Mononuclear cell (primary cell): ENCODE results near the gene SOCS4. TPM values are rescaled to one million over a fixed set of nuclear protein-coding genes. Genes with fewer than 3 reads are reported as not detected.
"Not testable (repeated sequence)": the region's sequence is repeated elsewhere in the genome, so short reads cannot be mapped to it uniquely, and the experiment has no call there.

Source experiments
- H3K27me3 ChIP-seq: 2 replicates; pipeline ENCODE4 v1.6.0; 2011; ENCODE audit warnings: low read length, control low read depth; ENCODE audit not compliant: insufficient read depth
- H3K4me1 ChIP-seq: 2 replicates; pipeline ENCODE4 v1.5.1; 2011; ENCODE audit warnings: mild to moderate bottlenecking, low read length, control low read depth; ENCODE audit not compliant: insufficient read depth
- H3K4me3 ChIP-seq: 2 replicates; pipeline ENCODE4 v1.5.1; 2011; ENCODE audit warnings: mild to moderate bottlenecking, low read length, moderate library complexity
- H3K9me3 ChIP-seq: 2 replicates; pipeline ENCODE4 v1.5.1; 2011; ENCODE audit warnings: low read depth, mild to moderate bottlenecking, control low read depth, low read length
- total RNA-seq: library from RNA; depleted of rRNA; stranded (reverse); fragments of >200 nt; gene quantifications from one replicate; pipeline ENCODE4 v1.2.3, GENCODE V29; 2012

The SOCS4 gene
- total RNA-seq, 1 donor, result 14.7 TPM

DNA sequence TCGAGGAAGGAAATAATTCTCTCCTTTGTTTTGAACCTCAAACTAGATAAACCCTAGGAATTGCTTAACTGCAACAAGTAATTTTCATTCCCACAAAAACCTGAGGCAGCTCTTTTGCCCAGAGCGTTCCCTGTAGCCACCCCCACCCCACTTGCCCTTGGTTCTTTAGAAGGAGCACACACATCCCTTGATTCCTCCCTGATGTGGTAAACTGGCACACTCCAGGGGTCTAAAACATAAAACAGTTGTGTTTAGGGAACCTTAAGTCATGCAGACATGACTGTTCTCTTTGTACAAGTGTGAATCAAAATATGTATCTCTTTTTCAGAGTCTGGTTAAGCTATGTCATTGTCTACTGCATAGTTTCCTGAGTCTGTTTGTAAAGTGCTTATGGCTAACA lies 38.4 kb downstream of the SOCS4 start:
- Histone ChIP-seq H3K9me3 (no peaks in the 10 kb centered on the region), H3K27me3 (no peaks in the 10 kb centered on the region), H3K4me3 (no peak overlapping the region), H3K4me1 (no peaks in the 10 kb centered on the region)

- Histone ChIP-seq H3K9me3 (no peaks in the 10 kb centered on the region), H3K4me3 (no peak overlapping the region), H3K4me1 (no peaks in the 10 kb centered on the region), H3K27me3 (no peaks in the 10 kb centered on the region)
Measured at GRCh38 chr14:55066223-55066622, 39.2 kb downstream of the SOCS4 start.

DNA sequence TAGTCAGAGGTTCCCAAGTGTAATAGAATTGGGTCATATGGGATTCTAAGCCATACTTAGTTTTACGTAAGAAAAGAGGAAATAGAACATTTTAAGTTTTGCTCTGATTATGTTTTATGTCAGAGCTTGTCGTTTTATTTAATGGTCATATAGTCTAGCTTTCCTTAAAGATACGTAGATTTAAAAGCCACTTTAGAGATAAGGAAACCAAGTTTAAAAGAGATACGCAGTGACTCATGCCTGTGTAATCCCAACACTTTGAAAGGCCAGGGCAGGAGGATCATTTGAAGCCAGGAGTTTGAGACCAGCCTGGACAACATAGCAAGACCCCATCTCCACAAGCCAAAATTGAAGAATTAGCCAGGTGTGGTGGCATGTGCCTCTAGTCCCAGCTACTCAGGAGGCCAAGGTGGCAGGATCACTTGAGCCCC lies 44.0 kb downstream of the SOCS4 start:
- H3K4me1 ChIP-seq, result peaks cover 13% of the 10 kb centered on the region
- H3K9me3 ChIP-seq, result no peaks in the 10 kb centered on the region
- no peak overlapping the region for H3K4me3 ChIP-seq
- no peaks in the 10 kb centered on the region for H3K27me3 ChIP-seq

DNA sequence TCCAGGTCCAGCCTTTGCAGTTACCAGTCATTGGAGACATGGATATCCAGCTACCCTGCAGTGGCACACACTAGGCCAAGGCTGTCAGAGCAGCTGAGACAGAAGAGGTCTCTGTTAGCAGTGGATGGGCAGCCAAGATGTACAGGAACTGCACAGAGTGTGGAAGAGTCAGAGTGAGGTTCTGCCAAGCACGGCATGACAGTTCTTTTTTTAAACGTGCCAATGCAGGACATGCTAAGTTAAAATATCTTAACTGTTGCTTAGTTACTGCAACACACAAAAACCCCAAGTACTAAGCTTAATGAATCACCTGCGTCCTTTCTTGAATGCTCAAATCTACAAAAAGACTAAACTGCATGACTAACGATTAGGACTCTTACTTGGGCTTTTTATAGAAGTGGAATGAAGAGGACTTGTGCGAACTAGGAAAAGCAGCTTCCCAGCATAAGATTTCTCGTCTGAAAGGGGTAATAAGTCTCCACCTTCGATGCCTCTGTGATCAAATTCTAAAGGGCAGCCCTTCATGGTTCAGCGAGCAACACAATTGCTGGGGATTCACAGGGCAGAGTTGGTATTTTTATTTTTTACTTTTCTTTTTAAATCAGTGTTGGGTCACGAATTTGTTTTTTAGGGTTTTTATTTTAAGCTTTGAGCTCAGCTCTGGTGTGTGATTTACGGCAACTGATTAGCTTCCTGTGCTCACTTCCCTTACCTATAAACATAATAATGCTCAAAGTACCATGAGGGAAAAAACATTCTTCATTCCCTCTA lies 45.0 kb downstream of the SOCS4 start:
- Histone ChIP-seq H3K4me3 (no peak overlapping the region), H3K9me3 (no peaks in the 10 kb centered on the region), H3K4me1 (peaks cover 13% of the 10 kb centered on the region), H3K27me3 (no peaks in the 10 kb centered on the region)

DNA sequence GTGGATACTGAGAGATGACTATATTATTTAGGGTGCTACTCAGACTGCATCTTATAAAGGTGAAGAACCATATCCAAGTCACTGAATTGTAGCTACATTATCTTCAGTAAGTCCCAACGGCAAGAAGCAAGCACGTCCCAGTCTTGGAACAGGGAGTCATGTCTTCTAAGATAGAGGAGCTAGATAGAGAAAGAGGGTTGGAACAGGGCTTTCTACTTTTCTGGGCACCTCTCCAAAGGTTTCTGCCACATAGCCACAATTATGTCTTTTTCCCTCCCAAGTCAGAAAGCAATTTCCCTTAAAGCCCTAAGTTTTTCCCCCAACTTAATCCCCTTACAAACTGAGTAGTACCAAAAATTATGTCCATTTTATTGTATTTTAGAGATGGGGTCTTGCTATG lies 46.8 kb downstream of the SOCS4 start:
- Histone ChIP-seq H3K9me3 (no peaks in the 10 kb centered on the region), H3K4me3 (no peak overlapping the region), H3K4me1 (peaks cover 13% of the 10 kb centered on the region), H3K27me3 (no peaks in the 10 kb centered on the region)

- no peaks in the 10 kb centered on the region for H3K27me3 ChIP-seq
- peaks cover 19% of the 10 kb centered on the region for H3K4me1 ChIP-seq
- no peaks in the 10 kb centered on the region for H3K9me3 ChIP-seq
- H3K4me3 ChIP-seq, result no peak overlapping the region
Measured at GRCh38 chr14:55074662-55075061, 47.6 kb downstream of the SOCS4 start.

GRCh38 chr14:55075628-55076175 lies 48.7 kb downstream of the SOCS4 start:
- no peaks in the 10 kb centered on the region for H3K9me3 ChIP-seq
- no peaks in the 10 kb centered on the region for H3K27me3 ChIP-seq
- H3K4me1 ChIP-seq, result peaks cover 28% of the 10 kb centered on the region
- no peak overlapping the region for H3K4me3 ChIP-seq

- H3K4me3 ChIP-seq, result no peak overlapping the region
- H3K4me1 ChIP-seq, result peaks cover 20% of the 10 kb centered on the region
- no peaks in the 10 kb centered on the region for H3K9me3 ChIP-seq
- no peaks in the 10 kb centered on the region for H3K27me3 ChIP-seq
Measured at GRCh38 chr14:55077170-55078151, 50.4 kb downstream of the SOCS4 start.

- not testable (repeated sequence) for H3K27me3 ChIP-seq, H3K4me3 ChIP-seq, H3K9me3 ChIP-seq
- H3K4me1 ChIP-seq, result peaks cover 21% of the 10 kb centered on the region
Measured at GRCh38 chr14:55079961-55080360, 52.9 kb downstream of the SOCS4 start.

DNA sequence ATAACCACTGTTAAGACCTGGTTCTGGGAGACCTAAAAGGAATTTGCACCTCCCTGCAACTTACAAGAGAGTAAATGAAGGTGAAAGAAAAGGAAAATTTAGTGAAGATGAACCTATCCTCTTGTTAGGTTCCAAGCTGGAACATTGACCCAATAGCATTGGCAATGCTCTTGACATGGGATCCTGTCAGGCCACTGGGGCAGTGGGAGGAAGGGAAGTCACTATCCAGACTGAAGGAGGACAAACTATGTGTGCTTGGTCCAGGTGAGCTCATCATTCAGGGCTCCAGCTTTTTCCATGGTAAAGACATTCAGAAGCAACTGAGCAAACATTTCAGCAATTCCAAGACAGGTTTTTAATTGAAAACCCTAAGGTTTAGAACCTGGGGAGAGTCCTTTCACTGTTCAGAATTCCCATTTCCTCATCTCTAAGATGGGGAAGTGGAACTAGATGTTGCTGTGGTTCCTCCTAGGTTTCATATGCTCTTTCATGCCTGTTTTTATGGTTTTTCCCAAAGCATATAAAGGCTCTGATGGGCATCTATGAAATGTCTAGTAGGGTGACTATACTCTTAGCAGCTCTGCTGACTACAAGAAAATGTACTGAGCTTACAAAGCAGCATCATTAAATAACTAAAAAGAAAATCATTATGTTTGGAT lies 57.5 kb downstream of the SOCS4 start:
- no peaks in the 10 kb centered on the region for H3K27me3 ChIP-seq
- peaks cover 23% of the 10 kb centered on the region for H3K4me1 ChIP-seq
- no peak overlapping the region for H3K4me3 ChIP-seq
- H3K9me3 ChIP-seq, result no peaks in the 10 kb centered on the region

DNA sequence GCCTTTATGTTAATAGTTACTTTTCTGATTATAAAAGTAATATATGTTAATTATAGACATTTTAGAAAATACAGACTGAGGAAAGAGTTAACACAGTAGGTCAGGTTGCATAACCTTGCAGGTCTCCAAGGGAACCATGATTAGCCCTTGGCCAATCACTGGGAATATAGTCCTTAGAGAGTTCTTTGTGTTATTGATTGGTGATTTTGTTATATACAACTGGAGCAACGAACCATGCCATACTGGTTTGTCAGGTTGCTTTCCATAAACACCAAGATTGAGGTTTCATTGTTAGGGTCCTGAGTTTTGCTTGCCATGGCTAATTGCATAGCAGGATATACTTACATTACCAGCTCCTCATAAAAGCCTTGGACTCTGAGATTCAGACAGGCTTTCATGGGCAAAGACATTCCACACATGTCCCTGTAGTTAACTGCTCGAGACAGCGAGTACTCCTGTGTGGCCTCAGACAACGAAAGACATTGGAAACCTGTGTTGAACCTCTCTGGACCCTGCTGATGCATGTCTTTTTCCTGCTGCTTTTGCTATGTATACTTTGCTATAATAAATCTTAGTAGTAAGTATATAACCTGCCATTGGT lies 58.1 kb downstream of the SOCS4 start:
- Histone ChIP-seq H3K4me1 (peaks cover 22% of the 10 kb centered on the region), H3K27me3 (no peaks in the 10 kb centered on the region), H3K9me3 (no peaks in the 10 kb centered on the region), H3K4me3 (no peak overlapping the region)

DNA sequence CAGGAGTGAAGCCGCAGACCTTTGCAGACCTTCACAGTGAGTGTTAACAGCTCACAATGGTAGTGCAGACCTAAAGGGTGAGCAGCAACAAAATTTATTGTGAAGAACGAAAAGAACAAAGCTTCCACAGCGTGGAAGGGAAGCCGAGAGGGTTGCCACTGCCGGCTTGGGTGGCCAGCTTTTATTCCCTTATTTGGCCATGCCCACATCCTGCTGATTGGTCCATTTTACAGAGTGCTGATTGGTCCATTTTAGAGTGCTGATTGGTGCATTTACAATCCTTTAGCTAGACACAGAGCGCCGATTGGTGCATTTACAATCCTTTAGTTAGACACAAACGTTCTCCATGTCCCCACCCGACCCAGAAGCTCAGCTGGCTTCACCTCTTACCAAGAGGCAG lies 59.9 kb downstream of the SOCS4 start:
- Histone ChIP-seq H3K27me3 (no peaks in the 10 kb centered on the region), H3K4me3 (no peak overlapping the region), H3K4me1 (peaks cover 23% of the 10 kb centered on the region), H3K9me3 (no peaks in the 10 kb centered on the region)

GRCh38 chr14:55088356-55088755 lies 61.3 kb downstream of the SOCS4 start:
- Histone ChIP-seq H3K9me3 (no peaks in the 10 kb centered on the region), H3K27me3 (no peaks in the 10 kb centered on the region), H3K4me3 (no peak overlapping the region), H3K4me1 (peaks cover 23% of the 10 kb centered on the region)

DNA sequence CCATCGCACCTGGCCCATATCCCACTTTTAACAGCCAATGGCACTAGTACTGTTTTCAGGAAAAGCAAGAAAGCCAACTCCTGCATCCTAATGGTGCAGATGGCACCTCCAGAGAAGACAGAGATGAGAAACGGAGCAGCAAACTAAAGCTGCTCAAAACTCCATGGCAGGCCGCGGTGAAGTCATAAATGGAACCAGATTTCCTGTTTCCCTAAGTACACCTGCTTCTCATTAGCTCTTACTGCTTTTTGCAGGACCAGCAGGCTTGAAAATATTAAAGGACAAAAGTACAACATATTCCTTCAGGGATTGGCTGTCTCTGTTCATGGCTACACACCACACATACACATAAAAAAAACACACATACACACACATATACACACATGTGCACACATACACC lies 65.3 kb downstream of the SOCS4 start:
- no peaks in the 10 kb centered on the region for H3K27me3 ChIP-seq
- H3K4me1 ChIP-seq, result peaks cover 15% of the 10 kb centered on the region
- H3K4me3 ChIP-seq, result no peak overlapping the region
- H3K9me3 ChIP-seq, result no peaks in the 10 kb centered on the region
